Measurements from ENCODE around the gene TMEM81.

TMEM81 gene

GRCh38 chr1:205084360-205084759, at the start of gene TMEM81:
TSS of gene TMEM81 (minus strand) at chr1:205084460. CDS start at chr1:205084320, 140 bp downstream.
- no peak for DNase-seq (ENCODE audit: low spot score)

- DNase-seq (ENCODE audit: low spot score): no peak
Measured at GRCh38 chr1:205133287-205133686, 49.0 kb upstream of the TMEM81 start.

GRCh38 chr1:205129447-205130029, 45.3 kb upstream of the TMEM81 start:
- no peak for DNase-seq (ENCODE audit: low spot score)

- DNase-seq (ENCODE audit: low spot score): no peak
Measured at GRCh38 chr1:205128050-205128449, 43.8 kb upstream of the TMEM81 start.

GRCh38 chr1:205127646-205128045, 43.4 kb upstream of the TMEM81 start:
- DNase-seq (ENCODE audit: low spot score): no peak

- no peak for DNase-seq (ENCODE audit: low spot score)
Measured at GRCh38 chr1:205124726-205125125, 40.5 kb upstream of the TMEM81 start.

GRCh38 chr1:205122489-205122882, 38.2 kb upstream of the TMEM81 start:
- no peak for DNase-seq (ENCODE audit: low spot score)

- DNase-seq (ENCODE audit: low spot score): peak; percentile 98
Measured at GRCh38 chr1:205121660-205122488, 37.6 kb upstream of the TMEM81 start, which contains the start of gene RBBP5. TSS of gene RBBP5 (minus strand) at chr1:205121978. CDS start at chr1:205121873, 105 bp downstream.

GRCh38 chr1:205118752-205119151, 34.5 kb upstream of the TMEM81 start:
- DNase-seq (ENCODE audit: low spot score): peak; percentile 13

GRCh38 chr1:205111354-205111753, 27.1 kb upstream of the TMEM81 start:
- no peak for DNase-seq (ENCODE audit: low spot score)

- DNase-seq (ENCODE audit: low spot score): no peak
Measured at GRCh38 chr1:205109711-205110110, 25.5 kb upstream of the TMEM81 start.

GRCh38 chr1:205109269-205109668, 25.0 kb upstream of the TMEM81 start:
- no peak for DNase-seq (ENCODE audit: low spot score)

- no peak for DNase-seq (ENCODE audit: low spot score)
Measured at GRCh38 chr1:205108464-205108863, 24.2 kb upstream of the TMEM81 start.

GRCh38 chr1:205107327-205107726, 23.1 kb upstream of the TMEM81 start:
- DNase-seq (ENCODE audit: low spot score): no peak

GRCh38 chr1:205102404-205102803, 18.1 kb upstream of the TMEM81 start:
- no peak for DNase-seq (ENCODE audit: low spot score)

- DNase-seq (ENCODE audit: low spot score): no peak
Measured at GRCh38 chr1:205098242-205098641, 14.0 kb upstream of the TMEM81 start.

- DNase-seq (ENCODE audit: low spot score): no peak
Measured at GRCh38 chr1:205095422-205095821, 11.2 kb upstream of the TMEM81 start.

- DNase-seq (ENCODE audit: low spot score): no peak
Measured at GRCh38 chr1:205091043-205091740, 6.9 kb upstream of the TMEM81 start.

- no peak for DNase-seq (ENCODE audit: low spot score)
Measured at GRCh38 chr1:205088341-205088740, 4.1 kb upstream of the TMEM81 start.

- no peak for DNase-seq (ENCODE audit: low spot score)
Measured at GRCh38 chr1:205082431-205082830, 1.8 kb downstream of the TMEM81 start.

- no peak for DNase-seq (ENCODE audit: low spot score)
Measured at GRCh38 chr1:205077934-205078311, 6.3 kb downstream of the TMEM81 start.

- no peak for DNase-seq (ENCODE audit: low spot score)
Measured at GRCh38 chr1:205077158-205077933, 6.9 kb downstream of the TMEM81 start.
